B cell (primary cell): ENCODE results near the gene TMX2. TPM values are rescaled to one million over a fixed set of nuclear protein-coding genes. Genes with fewer than 3 reads are reported as not detected.

Source experiments
- ATAC-seq: fragments of 200-7000 bp; cut with Tn5 transposase; one replicate; pipeline ENCODE4 v1.10.0; 2021; ENCODE audit warnings: low read depth, mild to moderate bottlenecking, moderate number of reproducible peaks, moderate library complexity
- CTCF ChIA-PET: fragments of 350-600 bp; sonication (Branson Sonifier 250); formaldehyde crosslinking; loops from one replicate; lab custom pipeline; 2021; ENCODE audit warnings: antibody characterized with exemption, inconsistent platforms; lab: Charles Lee
- POLR2A ChIA-PET: fragments of 350-600 bp; sonication (Branson Sonifier 250); formaldehyde crosslinking; loops from one replicate; lab custom pipeline; 2021; ENCODE audit warnings: antibody characterized with exemption; lab: Charles Lee
- DNase-seq: peaks from one replicate; pipeline ENCODE4 v3.0.0; 2013
- H2AFZ ChIP-seq: 2 replicates; pipeline ENCODE4 v1.6.1; 2012; ENCODE audit warnings: mild to moderate bottlenecking, low read depth, low read length; ENCODE audit not compliant: insufficient read depth, poor library complexity, severe bottlenecking
- H3K27ac ChIP-seq, 2 donors: 1 replicate in 1 of 2; 2 replicates in 1 of 2; pipeline ENCODE4 v1.5.1; 2012 to 2013; ENCODE audit warnings: low read length in 2 of 2, mild to moderate bottlenecking in 2 of 2, moderate library complexity in 1 of 2
- H3K27me3 ChIP-seq, 4 experiments: fragments of 200-600 bp in 1 of 4; sonication (generic) in 1 of 4; replicated peaks in 1 of 4; 1 replicate in 2 of 4; 2 replicates in 2 of 4; pipeline versions ENCODE4 v1.6.1 to v1.7.0; 2013 to 2016; ENCODE audit warnings: low read length in 3 of 4, mild to moderate bottlenecking in 2 of 4, mixed read lengths in 1 of 4, moderate library complexity in 1 of 4; ENCODE audit not compliant: insufficient read depth in 4 of 4, control insufficient read depth in 3 of 4; ENCODE audit errors: control extremely low read depth in 1 of 4
- H3K36me3 ChIP-seq, 2 experiments: replicated peaks in 1 of 2; 1 replicate in 1 of 2; 2 replicates in 1 of 2; pipeline versions ENCODE4 v1.6.1 to v1.7.1; 2013; ENCODE audit warnings: low read length in 1 of 2; ENCODE audit not compliant: insufficient read depth in 2 of 2, control insufficient read depth in 1 of 2; ENCODE audit errors: control extremely low read depth in 1 of 2, extremely low read depth in 1 of 2
- H3K4me1 ChIP-seq, 2 donors: fragments of 200-600 bp in 1 of 2; sonication (generic) in 1 of 2; 1 replicate in 1 of 2; 2 replicates in 1 of 2; pipeline versions ENCODE4 v1.5.1 to v1.6.1; 2013 to 2017; ENCODE audit warnings: low read length in 2 of 2; ENCODE audit not compliant: control insufficient read depth in 2 of 2, insufficient read depth in 2 of 2
- H3K4me2 ChIP-seq: replicated peaks from 2 replicates; pipeline ENCODE3; 2012; ENCODE audit warnings: mild to moderate bottlenecking, low read depth, low read length; ENCODE audit not compliant: poor library complexity, severe bottlenecking
- H3K4me3 ChIP-seq, 5 experiments: fragments of 200-600 bp in 1 of 5; sonication (generic) in 1 of 5; 1 replicate in 3 of 5; 2 replicates in 2 of 5; pipeline versions ENCODE4 v1.5.1 to v1.7.0; 2011 to 2016; ENCODE audit warnings: low read length in 4 of 5, mild to moderate bottlenecking in 4 of 5, low read depth in 2 of 5, control low read depth in 1 of 5, moderate library complexity in 1 of 5; ENCODE audit not compliant: insufficient read depth in 1 of 5; ENCODE audit errors: control extremely low read depth in 1 of 5, extremely low read depth in 1 of 5
- H3K79me2 ChIP-seq: fragments of 200-600 bp; sonication (generic); one replicate; pipeline ENCODE4 v1.6.0; 2016; ENCODE audit warnings: low read length; ENCODE audit not compliant: control insufficient read depth, insufficient read depth
- H3K9ac ChIP-seq: fragments of 200-600 bp; sonication (generic); 2 replicates; pipeline ENCODE4 v1.6.1; 2017; ENCODE audit warnings: mild to moderate bottlenecking, low read length, moderate library complexity
- H3K9me3 ChIP-seq, 3 donors: one replicate each; pipeline versions ENCODE4 v1.6.1 to v1.7.1; 2013; ENCODE audit warnings: low read length in 2 of 3; ENCODE audit not compliant: control insufficient read depth in 2 of 3, insufficient read depth in 1 of 3; ENCODE audit errors: control extremely low read depth in 1 of 3
- H4K20me1 ChIP-seq: 2 replicates; pipeline ENCODE4 v1.6.0; 2012; ENCODE audit warnings: mild to moderate bottlenecking, low read length; ENCODE audit not compliant: insufficient read depth, control insufficient read depth, poor library complexity, severe bottlenecking
- H3K27ac Mint-ChIP-seq: one replicate; pipeline ENCODE4 v1.8.0; 2021; ENCODE audit warnings: mixed read lengths
- H3K27me3 Mint-ChIP-seq: one replicate; pipeline ENCODE4 v1.8.0; 2021; ENCODE audit warnings: mixed read lengths
- H3K4me1 Mint-ChIP-seq: one replicate; pipeline ENCODE4 v1.8.0; 2021; ENCODE audit warnings: mixed read lengths
- H3K4me3 Mint-ChIP-seq: one replicate; pipeline ENCODE4 v1.8.0; 2021; ENCODE audit warnings: mixed read lengths
- H3K9me3 Mint-ChIP-seq: one replicate; pipeline ENCODE4 v1.8.0; 2022; ENCODE audit warnings: mixed read lengths; ENCODE audit not compliant: insufficient read depth
- EZH2 ChIP-seq: IDR thresholded peaks from 2 replicates; pipeline ENCODE4 v1.6.1; 2012; ENCODE audit warnings: borderline replicate concordance, low read depth, mild to moderate bottlenecking, moderate library complexity, low read length; ENCODE audit not compliant: insufficient read depth, poor library complexity, severe bottlenecking
- WGBS: methylation state at CpG from one replicate; pipeline ENCODE4 v1.1.5; 2013; ENCODE audit warnings: missing lambda C conversion rate; ENCODE audit not compliant: insufficient coverage; 5-methylcytosine and 5-hydroxymethylcytosine counted together
- intact Hi-C: fragments of 100-400 bp; cut with micrococcal nuclease; formaldehyde crosslinking; loops from one replicate; pipeline ENCODE4 v1.10.0; 2022
- polyA plus RNA-seq: library from polyadenylated mRNA; depleted of rRNA; stranded (reverse); fragments of >200 nt; gene quantifications from 2 replicates; pipeline ENCODE4 v1.2.3, GENCODE V29; 2012
- total RNA-seq, 2 donors: library from RNA; stranded (reverse); fragments of 120-200 nt in 1 of 2; gene quantifications; 1 replicate in 1 of 2; 2 replicates in 1 of 2; pipeline versions ENCODE4 v1.2.3 to v1.2.4, GENCODE V29; 2013 to 2022
- TF ChIP-seq, protein P1 (sequence below): fragments of 200-600 bp; IDR thresholded peaks from one replicate; pipeline ENCODE4 v1.8.0; 2022; ENCODE audit warnings: antibody characterized with exemption, mild to moderate bottlenecking

The TMX2 gene
- total and polyA plus RNA-seq, 2 donors (not counting 1 experiment from before 2014, with no cell fraction given): 40.3 to 60.2 TPM

DNA sequence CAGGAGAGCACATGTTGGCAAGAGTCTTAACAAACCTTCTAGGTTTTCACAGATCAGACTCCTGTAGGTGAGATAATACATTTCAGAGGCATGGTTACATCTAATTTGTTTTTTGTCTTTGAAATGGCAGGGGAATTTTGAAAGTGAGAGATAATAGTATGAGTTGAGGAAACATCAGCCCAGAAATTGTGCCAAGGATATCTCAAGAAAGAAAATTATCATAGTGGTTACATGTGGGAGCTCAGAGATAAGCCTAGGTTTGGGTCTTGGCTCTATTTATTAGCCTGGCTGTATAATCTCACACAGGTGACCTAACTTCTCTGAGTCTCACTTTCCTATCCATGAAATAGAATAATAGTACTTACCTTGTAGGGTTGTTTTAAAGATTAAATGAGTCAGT is 38.8 kb downstream of the TMX2 start:
- intact Hi-C loops: loop anchor here (1.0 kb wide), 1 partner anchor 49 kb away; no protein-coding TSS in a partner anchor
- peaks cover 3 to 10% of the 10 kb centered on the region in 2 experiments for H3K36me3 ChIP-seq
- no peaks in the 10 kb centered on the region for H3K27me3 ChIP-seq
- H4K20me1 ChIP-seq: no peaks in the 10 kb centered on the region
- TF ChIP-seq EZH2: no peak
- TF ChIP-seq, protein P1, sequence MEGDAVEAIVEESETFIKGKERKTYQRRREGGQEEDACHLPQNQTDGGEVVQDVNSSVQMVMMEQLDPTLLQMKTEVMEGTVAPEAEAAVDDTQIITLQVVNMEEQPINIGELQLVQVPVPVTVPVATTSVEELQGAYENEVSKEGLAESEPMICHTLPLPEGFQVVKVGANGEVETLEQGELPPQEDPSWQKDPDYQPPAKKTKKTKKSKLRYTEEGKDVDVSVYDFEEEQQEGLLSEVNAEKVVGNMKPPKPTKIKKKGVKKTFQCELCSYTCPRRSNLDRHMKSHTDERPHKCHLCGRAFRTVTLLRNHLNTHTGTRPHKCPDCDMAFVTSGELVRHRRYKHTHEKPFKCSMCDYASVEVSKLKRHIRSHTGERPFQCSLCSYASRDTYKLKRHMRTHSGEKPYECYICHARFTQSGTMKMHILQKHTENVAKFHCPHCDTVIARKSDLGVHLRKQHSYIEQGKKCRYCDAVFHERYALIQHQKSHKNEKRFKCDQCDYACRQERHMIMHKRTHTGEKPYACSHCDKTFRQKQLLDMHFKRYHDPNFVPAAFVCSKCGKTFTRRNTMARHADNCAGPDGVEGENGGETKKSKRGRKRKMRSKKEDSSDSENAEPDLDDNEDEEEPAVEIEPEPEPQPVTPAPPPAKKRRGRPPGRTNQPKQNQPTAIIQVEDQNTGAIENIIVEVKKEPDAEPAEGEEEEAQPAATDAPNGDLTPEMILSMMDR: no peak
- no peak overlapping the region for H3K9ac ChIP-seq
- H3K9me3 ChIP-seq: no peaks in the 10 kb centered on the region
- Mint-ChIP-seq H3K4me3 (no peak overlapping the region), H3K27me3 (no peaks in the 10 kb centered on the region), H3K9me3 (no peaks in the 10 kb centered on the region), H3K27ac (peak overlapping the region; percentile 48), H3K4me1 (peaks cover 11% of the 10 kb centered on the region)
- peaks cover 7% of the 10 kb centered on the region for H3K79me2 ChIP-seq
- no peak for DNase-seq
- H3K4me1 ChIP-seq: no peaks in the 10 kb centered on the region
- H2AFZ ChIP-seq: no peak overlapping the region
- ChIA-PET POLR2A (interaction anchor here (0.7 kb wide), 1 partner anchor 9 kb away, joined by 3 read pairs; the partner anchor contains the start of gene SELENOH), CTCF (interaction anchor here (0.9 to 6.8 kb wide), 11 partner anchors 8 to 55 kb away, joined by 3 to 180 read pairs (median 5); partner anchors contain the start of genes CTNND1 and SELENOH)
- H3K27ac ChIP-seq: no peak overlapping the region
- no peak for ATAC-seq
- H3K4me3 ChIP-seq: no peak overlapping the region
- H3K4me2 ChIP-seq: no peak overlapping the region

DNA sequence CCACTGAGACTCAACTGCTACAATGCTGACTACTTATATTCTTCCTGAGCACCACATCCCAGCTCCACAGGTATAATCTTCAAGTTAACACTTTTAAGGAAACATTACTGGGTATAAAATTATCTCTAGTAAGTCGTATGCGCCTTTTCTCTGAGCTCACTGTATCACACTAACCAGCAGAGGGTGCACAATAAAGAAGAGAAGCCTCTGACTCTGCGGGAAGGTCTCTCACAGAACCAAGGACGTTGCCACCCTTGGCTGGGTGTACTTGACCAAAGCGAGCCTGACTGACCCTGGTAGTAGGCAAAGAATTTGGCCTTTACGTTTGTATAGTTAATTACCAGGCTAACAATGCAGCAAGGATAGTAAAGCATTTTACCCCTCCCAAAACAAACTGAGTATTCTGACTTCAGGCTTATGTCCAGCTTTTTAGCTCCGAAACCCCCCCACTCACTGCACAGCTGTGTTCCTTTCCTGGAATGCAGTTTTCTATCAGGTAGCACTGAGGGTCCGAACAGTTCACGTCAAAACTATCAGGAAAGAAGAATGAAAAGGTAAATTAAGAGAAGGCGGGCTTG is 39.4 kb downstream of the TMX2 start, which contains the start of gene BTBD18:
TSS of gene BTBD18 (minus strand) at position 144 of the 578 bp plus-strand sequence. CDS start 631 bp downstream, outside the sequence.
- TF ChIP-seq, protein P1: peak; percentile 44
- no peak for TF ChIP-seq EZH2
- ATAC-seq: peak; percentile 60
- 100% methylated on average over 5 of the region's 10 CpGs for WGBS
- Histone ChIP-seq H3K9me3 (no peaks in the 10 kb centered on the region), H3K27me3 (no peaks in the 10 kb centered on the region), H2AFZ (no peak within 1 kb of the TSS), H3K4me1 (no peaks in the 10 kb centered on the region), H3K4me2 (no peak within 1 kb of the TSS), H3K27ac (no peak within 1 kb of the TSS), H3K9ac (no peak within 1 kb of the TSS), H4K20me1 (no peaks in the 10 kb centered on the region), H3K79me2 (peaks cover 3% of the 10 kb centered on the region), H3K36me3 (peaks cover 3 to 8% of the 10 kb centered on the region in 2 experiments), H3K4me3 (no peak within 1 kb of the TSS)
- peak; percentile 34 for DNase-seq
- Mint-ChIP-seq H3K27ac (peak within 1 kb of the TSS; percentile 77), H3K27me3 (no peaks in the 10 kb centered on the region), H3K9me3 (no peaks in the 10 kb centered on the region), H3K4me1 (peaks cover 11% of the 10 kb centered on the region), H3K4me3 (no peak within 1 kb of the TSS)
- CTCF ChIA-PET: interaction anchor here (0.9 to 6.8 kb wide), 11 partner anchors 8 to 54 kb away, joined by 3 to 180 read pairs (median 5); partner anchors contain the start of genes CTNND1 and SELENOH
- intact Hi-C loops: loop anchor here (1.0 kb wide), 1 partner anchor 49 kb away; no protein-coding TSS in a partner anchor
- POLR2A ChIA-PET: interaction anchor here (0.7 kb wide), 1 partner anchor 10 kb away, joined by 3 read pairs; the partner anchor contains the start of gene SELENOH
